NK-92 (cell line): Measurements from ENCODE around the gene GNA12.
"Not testable (repeated sequence)": the region's sequence is repeated elsewhere in the genome, so short reads cannot be mapped to it uniquely, and the experiment has no call there.

Source experiments
- DNase-seq: peaks from one replicate; lab custom pipeline; 2025; ENCODE audit not compliant: unreplicated experiment; lab: John Stamatoyannopoulos, UW

Gene GNA12

GRCh38 chr7:2680256-2680655, 163.9 kb downstream of the GNA12 start:
- DNase-seq = no peak

GRCh38 chr7:2679135-2680127, 164.7 kb downstream of the GNA12 start:
- DNase-seq = not testable (repeated sequence)

- not testable (repeated sequence) for DNase-seq
These were observed 165.7 kb downstream of the GNA12 start for GRCh38 chr7:2678454-2678853.
